Hippocampal formation (tissue), 2 donors: ENCODE measurements around the gene LDLRAD3.
A peak's percentile ranks its signal among the peaks of the same experiment; 100 is the strongest.
"Not testable (repeated sequence)": the region's sequence is repeated elsewhere in the genome, so short reads cannot be mapped to it uniquely, and the experiment has no call there.

ENCODE experiments used
- DNase-seq, 2 donors: peaks; one replicate each; lab custom pipeline; 2025; lab: John Stamatoyannopoulos, UW

LDLRAD3 gene

DNA sequence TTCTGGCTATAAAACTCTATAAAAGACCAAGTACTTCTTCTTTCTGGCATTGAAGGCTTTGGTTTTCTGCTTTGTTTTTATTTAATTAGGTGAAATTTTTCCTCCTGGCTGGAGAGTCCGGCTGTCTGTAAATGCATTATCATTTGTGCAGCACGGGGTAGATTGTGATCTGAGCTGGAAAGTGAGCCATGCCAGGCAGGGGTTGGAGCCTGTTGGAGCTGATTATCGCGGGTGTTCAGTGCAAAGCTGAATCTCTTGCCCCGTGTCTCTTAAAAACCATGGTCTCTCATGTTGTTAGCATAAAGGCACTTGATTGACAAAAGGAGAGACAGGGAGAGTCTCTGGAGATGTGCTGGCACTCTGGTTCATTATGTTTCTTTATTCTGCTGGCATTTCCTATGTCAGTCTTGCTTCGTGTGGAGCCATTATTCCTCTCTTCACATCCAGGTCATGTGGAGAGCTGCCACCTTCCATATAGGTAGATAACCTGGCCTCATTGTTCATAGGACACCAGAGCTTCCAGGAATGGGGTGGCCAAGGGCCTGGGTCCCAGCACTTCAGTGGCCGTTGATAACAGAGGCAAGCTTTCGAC is 75.2 kb downstream of the LDLRAD3 start:
- DNase-seq, result no peak

DNA sequence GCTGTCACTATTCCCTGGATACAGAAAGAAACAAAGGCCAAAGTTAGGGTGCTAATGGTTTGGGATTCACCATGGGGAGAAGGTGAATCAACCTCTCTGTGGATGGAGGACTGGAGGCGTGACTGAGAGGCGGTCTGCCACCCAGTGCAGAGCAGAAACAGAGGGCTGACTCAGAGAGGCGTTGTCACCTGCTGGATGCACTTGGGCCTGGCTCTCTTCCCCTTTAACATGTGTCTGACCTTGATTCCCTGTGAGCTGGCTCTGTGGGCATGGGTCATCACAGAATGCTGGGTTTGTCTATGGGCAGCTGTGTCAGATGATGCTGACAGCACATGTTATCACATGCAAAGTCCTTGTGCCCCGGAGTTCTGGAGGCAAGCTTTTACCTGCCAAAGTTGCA is 75.9 kb downstream of the LDLRAD3 start:
- DNase-seq, result no peak

DNA sequence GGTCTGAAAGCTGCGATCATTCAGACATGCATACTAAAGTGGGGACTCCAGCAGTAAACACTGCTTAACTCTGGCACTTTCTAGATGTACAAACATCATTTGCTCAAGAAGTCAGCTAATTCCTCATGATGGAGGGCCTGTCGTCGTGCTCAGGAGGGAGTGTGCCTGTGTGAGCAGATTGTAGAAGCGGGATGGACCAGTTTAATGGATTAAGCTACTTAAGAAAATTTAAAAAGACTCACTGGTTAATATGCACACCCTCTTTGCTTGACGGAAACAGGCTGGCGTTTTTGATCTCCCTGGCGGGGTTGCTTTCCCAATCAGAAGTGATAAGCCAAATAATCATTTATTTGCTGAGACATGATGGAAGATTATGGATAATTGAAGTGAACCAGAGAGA is 79.0 kb downstream of the LDLRAD3 start:
- no peak for DNase-seq

DNA sequence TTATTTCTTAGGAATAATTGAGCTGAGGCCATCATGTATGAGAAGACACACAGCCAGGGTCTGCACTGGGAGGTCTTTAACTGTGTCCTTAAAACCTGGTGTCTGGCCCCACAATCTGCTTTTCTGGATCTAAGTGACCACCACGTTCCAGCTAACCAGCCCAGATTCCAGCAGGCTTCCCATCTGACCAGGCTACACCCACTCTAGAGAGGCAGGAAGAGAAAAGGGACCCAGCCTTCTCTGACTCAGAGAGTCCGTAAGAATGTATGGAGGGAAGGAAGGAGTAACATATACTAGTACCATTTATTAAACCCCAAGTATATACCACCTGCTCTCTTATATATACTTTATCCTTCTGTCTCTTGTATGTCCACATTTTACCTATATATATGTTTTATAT is 80.1 kb downstream of the LDLRAD3 start:
- DNase-seq, result no peak

DNA sequence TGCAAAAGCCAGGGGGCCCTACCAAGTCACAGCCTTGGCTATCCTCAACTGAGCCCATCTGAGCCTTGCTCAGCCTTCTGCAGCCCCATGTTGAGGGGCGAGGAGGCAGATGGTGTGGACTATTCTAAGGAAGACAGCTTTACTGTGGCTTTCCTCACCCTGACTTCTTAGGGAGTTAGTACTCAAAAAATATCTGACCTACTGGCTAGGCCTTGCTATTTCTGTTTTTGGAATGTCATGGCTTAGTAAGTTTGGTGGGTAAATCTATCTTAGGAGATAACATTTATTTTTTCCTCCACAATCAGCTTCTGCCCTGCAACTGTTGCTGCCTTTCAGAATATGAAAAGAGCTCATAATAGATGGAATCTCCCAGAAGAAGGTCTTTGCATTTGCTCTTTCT is 80.9 kb downstream of the LDLRAD3 start:
- DNase-seq, result no peak

DNA sequence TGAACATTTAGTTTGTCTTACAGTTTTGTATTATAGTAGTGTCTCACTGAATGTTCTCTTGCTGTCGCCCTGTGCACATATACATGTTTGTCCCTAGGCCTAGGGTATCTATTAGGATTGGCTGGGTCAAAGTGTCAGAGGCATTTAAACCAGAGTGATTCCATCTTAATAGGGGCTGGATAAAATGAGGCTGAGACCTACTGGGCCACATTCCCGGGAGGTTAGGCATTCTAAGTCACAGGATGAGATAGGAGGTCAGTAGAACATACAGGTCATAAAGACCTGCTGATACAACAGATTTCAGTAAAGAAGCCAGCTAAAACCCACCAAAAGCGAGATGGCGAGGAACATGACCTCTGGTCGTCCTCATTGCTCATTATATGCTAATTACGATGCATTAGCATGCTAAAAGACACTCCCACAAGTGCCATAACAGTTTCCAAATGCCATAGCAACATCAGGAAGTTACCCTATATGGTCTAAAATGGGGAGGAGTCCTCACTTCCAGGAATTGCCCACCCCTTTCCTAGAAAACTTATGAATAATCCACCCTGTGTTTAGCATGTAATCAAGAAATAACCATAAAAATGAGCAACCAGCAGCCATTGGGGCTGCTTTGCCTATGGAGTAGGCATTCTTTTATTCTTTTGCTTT is 82.6 kb downstream of the LDLRAD3 start:
- DNase-seq, result no peak

DNA sequence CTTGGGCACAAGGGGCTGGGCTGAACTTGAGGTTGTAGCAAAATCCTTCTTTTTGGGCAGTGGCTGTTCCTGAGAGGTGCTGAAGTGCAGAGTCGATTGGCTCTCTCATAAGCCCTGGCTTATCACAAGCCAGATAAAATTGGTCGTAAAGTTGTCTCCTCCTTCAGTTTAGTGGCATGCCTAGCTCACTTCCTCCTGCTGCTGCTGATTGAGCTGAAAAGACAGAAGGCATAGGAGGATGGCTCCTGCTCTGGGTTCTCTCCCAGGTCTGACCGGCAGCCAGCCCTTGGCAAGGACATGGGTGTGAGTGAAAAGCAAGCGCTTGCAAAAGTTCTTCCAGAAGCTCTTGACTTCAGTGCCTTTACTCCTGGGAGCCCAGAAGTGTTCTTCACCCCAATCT is 83.9 kb downstream of the LDLRAD3 start:
- DNase-seq, result no peak

DNA sequence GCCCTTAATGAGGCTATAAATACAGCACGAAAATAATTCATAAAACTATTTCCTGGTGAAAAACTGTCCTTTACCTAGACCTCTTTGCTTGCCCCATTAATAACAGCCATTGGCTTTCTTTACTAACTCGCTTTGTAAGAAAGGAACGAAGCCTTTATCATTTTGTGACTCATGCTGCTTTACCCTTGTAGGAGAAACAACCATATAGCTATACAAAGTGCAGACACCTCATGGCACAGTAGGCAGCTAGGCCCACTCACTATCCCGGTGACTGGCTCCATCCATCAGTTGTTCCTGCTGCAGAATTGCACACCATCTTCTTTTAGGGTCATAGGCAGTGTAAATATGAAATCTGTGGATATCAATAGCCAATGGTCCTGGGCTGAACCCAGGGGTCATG is 85.8 kb downstream of the LDLRAD3 start:
- no peak for DNase-seq

DNA sequence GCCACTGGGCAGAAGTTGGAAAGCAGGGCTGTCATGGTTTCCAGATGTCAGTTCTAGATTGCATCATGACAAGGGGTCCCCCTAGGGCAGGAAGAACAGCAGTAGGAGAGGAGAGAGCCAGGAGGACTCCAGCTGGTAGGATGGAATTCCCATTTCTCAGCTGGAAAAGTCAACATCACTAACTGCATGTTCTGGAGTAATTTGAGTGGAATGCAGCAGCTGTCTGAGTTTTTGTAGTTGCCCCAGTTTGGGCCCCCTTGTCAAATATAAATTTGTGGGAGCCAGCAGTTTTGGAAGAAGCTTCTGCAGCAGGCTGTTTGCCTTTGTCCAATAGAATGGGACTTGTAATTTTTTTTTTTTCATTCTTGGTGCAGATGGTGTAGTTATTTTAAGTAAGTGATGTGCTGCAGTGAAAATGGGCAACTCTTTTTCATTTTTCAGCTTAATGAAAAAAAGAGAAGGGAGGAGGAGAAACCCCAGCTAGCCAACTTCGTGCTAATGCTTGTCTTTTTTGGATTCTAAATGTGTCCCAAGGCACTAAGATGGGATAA is 86.9 kb downstream of the LDLRAD3 start:
- no peak for DNase-seq

DNA sequence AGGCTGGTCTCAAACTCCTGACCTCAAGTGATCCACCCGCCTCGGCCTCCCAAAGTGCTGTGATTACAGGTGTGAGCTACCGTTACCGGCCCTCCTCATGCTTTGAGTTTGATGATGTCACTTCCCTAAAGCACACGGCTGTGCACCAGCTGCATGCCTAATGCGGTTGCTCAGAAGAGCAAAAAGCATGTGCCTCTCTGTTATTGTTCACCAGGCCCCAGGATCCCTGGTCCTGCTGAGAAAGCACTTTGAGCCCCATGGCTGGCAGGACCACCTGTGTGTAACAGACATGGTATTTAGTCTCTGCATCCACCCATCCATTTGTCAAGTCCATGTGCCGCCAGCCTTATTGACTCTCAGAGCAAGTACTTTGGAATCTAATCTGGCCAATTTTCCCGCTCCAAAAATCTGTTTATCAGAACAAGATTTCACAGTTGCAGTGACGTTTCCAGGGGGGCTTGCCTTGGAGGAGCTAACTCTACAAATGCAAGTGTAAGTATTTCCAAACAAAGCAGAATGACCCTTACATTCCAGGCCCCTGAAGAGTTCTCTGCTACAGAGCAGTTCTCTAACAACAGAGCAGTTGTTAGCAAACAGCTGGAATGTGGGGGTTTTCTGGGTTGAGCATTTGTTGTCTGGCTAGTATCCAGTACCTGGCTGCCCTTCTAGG is 89.4 kb downstream of the LDLRAD3 start:
- DNase-seq, result no peak

DNA sequence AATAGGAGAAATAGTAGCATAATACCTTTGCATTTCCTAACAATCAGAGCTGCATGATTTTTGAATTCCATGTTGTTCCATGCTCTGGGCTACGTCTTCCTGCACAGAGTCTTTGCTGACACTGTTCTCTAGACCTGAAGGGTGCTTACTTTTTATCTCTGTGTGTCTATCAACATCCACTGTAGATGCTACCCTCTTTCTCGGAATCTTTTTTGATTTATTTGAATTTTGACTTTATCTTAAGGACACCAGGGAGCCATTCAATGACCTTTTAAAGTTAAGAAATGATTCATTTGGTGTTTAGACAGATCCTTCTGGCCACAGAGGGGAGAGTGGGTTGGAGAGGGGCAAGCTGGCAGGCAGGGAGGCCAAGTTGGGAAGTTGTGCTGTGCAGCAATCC is 90.1 kb downstream of the LDLRAD3 start:
- DNase-seq, result no peak

DNA sequence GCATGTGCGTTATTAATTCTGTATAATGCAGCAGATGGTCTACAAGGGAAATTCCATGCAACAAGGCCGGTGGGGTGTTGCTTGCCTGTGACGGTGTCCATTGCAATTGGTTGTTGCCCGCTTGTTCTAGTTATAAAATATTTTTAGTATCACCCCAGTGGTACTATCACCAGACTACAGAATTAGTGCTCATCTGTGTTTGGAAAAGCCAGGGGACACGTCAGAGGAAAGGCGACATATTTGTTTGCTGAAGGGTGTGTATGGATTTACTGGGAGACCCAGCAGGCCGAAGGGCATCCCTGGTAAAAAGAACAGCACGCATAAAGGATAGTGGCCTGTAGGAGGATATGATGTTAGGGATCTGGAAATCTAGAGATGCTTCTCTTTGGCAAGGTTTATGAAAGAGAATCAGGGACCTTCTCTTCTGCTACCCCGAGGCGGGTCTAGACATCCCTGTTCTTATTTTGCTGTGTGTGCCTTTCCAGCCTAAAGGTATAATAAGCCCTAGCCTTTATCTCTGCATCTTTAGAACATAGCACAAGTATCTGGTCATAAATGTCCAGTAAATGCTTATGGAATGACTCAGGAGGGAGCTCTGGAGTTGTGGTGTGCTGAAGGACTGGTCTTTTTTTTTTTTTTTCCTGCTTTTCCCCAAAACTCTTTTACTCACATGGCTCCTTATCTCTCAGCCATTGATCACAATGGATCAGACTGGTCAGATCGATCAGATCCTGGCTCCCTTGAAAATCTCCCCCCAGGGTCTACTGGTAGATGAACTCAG is 90.9 kb downstream of the LDLRAD3 start:
- DNase-seq, result no peak

DNA sequence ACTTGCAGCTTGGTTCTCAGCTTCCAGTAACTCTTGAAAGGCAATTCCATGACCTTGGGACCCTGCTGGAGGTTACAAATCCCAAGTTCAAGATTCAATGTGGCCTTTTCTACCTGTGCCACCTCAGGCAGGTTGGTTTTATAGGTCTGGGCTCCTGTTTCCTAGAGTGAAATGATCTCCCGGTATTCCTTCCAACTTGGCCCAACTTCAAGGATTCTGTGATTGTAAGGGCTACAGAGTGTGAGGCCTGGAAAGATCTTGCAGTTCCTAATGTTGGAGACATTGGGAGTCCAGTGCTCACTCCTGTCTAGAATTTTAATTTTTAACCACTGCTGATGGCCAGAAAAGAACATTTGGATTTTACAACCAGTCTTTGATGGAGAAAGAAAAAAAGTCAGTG is 91.6 kb downstream of the LDLRAD3 start:
- DNase-seq, result no peak

DNA sequence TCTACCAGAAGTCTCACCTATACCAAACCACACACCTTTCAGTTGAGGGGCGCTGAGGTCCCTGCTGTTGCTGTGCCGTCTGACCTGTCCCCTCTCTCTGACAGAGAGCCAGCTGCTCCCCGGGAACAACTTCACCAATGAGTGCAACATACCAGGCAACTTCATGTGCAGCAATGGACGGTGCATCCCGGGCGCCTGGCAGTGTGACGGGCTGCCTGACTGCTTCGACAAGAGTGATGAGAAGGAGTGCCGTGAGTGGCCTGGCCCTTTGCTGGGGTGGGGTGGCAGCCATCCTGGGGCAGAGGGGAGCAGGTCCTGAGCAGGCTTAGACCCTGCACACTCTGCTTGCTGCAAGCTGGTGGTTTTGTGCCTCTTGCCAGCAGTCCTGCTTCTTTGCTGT is 92.1 kb downstream of the LDLRAD3 start:
- DNase-seq, result no peak

DNA sequence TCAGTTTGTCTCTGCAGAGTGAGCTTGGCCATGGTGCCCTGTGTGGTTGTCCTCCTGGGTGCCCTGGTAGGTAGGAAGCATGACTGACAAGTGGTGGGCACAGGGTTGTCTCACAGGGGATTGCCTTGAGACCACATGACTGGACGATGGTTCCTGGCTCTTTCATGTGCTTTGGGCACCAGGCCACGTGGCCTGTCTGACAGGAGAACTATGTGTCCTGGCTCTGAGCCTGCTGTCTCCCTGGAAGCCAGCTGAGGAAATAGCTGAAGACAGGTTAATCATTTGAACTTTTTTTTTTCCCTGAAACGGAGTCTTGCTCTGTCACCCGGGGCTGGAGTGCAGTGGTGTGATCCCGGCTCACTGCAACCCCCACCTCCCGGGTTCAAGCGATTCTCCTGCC is 93.2 kb downstream of the LDLRAD3 start:
- DNase-seq, result no peak

DNA sequence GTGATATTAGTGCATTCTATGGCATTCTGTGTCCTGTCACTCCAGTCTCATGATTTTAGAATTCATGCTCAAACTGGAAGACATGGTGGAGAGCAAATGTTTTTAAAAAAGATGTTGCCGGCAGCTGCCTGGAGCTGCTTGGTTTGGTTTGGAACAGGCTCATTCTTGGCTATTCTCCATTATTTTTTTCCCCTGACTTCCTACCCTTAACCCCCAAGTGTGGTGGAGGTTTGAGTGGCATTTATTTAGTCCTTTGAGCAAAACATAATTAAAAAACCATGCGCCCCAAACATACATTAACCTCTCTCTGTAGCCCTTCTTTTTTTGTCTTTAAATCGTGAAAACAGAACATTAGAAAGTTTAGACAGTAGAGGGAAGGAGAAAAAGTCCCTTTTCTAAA is 94.7 kb downstream of the LDLRAD3 start:
- DNase-seq, result no peak

DNA sequence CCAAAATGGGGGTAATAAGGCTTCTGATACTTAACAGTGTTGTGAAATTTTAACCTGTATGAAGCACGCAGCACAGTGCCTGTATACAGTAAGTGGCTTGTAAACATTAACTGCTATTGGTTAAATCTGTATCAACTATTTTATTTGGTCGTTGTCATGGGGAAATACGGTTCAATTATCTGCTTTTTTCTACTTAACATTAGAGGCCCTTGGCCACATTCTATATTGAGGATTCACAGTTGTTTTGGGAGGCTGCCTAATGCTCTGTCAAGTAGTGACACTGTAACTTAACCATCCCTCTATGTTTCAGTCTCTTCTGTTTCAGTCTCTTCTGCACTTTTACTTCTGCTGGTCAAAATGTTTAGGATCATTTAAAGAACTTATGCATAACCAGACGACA is 95.6 kb downstream of the LDLRAD3 start:
- DNase-seq, result no peak

DNA sequence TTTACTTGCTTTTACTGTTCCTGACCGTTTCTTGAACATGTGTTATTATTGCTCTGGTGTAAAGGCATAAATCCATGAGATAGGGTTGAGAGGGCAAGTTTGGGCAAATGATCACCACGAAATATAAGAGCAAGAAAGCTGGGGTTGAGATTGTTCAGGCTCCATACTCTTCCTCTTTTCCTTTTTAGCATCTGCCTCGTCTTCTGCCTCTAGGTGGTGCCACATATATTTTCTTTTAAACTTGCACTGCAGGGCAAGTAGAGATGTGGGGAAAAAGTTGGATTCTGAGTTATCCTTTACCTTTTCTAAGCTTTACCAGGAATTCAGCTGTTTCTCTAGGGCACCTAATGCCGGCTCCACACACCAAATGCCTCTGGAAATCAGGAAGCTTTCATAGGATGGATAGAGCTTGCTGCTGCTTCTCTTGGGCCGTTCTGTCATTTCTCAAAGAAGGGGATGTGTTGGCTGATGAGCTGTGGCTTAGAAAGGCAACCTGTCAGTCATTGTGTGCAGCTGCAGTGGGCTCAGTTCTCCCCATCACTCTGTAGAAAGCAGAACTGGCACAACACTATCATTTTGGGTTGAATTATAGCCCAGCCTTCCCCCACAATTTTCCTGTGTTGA is 98.2 kb downstream of the LDLRAD3 start:
- DNase-seq, result peak in 1 of 2 donors; percentile 33

DNA sequence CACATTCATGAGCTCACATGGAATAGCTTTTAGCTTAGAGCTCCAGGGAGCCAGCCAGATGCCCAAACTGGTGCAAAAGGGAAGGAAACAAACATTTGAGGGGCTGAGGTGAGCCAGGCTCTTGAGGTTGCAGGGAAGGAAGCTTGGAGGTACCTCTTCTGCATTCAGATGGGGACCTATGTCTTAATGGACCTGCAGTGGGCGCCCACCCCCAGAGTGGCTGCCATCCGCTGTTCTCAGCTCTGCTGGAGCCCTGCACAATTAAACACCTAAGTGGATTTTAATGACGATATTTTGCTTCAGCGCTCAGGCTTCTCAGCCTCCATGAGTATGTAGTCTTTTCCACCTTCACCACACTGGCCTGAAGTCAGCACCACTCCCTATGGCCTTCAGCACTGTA is 100.8 kb downstream of the LDLRAD3 start:
- DNase-seq, result no peak

DNA sequence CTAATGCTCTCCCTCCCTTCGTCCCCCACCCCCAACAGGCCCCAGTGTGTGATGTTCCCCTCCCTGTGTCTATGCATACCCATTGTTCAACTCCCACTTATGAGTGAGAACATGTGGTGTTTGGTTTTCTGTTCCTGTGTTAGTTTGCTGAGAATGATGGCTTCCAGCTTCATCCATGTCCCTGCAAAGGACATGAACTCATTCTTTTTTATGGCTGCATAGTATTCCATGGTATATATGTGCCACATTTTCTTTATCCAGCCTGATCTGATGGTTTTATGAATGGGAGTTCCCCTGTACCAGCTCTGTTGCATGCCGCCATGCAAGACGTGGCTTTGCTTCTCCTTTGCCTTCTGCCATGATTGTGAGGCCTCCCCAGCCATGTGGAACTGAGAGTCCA is 102.1 kb downstream of the LDLRAD3 start:
- not testable (repeated sequence) for DNase-seq

DNA sequence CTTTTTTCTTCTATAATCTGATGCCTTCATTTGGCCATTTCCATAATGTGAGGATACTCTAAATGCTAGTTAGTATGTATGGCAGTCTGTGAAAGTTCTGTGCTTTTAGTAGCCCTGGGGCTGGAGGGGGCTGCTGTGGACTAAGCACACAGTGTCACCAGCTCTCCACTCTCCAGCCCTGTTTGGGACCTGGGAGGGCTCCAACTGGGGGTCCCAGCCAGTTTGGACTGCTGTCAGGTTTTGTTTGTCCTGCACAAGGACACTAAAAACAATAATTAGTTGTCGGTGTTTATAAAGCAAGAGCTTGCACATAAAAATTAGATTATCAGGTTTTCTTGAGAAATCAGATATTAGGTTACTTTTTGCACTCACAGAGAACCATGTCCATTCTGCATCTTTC is 103.1 kb downstream of the LDLRAD3 start:
- DNase-seq, result no peak

DNA sequence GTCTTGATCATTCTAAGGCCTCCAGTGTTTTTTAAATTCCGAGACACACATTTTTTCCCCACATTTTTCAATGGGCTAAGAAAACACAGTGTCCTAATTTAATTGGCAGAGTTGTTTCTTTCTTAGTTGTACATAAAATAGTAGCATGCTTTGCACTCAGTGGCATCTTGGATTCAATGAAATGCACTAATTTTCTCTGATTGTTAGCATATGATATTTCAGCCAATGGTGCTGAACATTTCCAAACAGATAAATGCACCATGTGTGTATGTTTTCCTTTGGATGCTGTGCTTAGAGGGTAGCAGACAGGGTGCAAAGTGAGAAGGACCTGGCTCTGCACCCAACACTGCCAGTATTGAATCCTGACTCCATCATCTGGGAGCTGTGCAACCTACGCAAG is 103.5 kb downstream of the LDLRAD3 start:
- peak in 1 of 2 donors; percentile 11 for DNase-seq
